Stomach (tissue), 9 donors: ENCODE measurements around the gene KRT37. TPM values are rescaled to one million over a fixed set of nuclear protein-coding genes. Genes with fewer than 3 reads are reported as not detected.

Experiments used
- DNase-seq, 2 donors: peaks; one replicate each; pipeline versions ENCODE4 v3.0.0 to v3.0.0-alpha.2; 2013 to 2019
- H3K27ac ChIP-seq, 5 donors: fragments of 200-600 bp in 4 of 5; sonication (generic) in 4 of 5; one replicate each; pipeline ENCODE4 v1.5.1; 2013 to 2019; ENCODE audit warnings: mild to moderate bottlenecking in 1 of 5, moderate library complexity in 1 of 5
- H3K27me3 ChIP-seq, 3 donors: fragments of 200-600 bp; sonication (generic); one replicate each; pipeline ENCODE4 v1.5.1; 2017 to 2019; ENCODE audit warnings: mixed run types in 1 of 3
- H3K36me3 ChIP-seq, 4 donors: fragments of 200-600 bp; sonication (generic); 1 replicate in 3 of 4; 2 replicates in 1 of 4; pipeline ENCODE4 v1.5.1; 2016 to 2019
- H3K4me1 ChIP-seq, 4 donors: fragments of 200-600 bp; sonication (generic); one replicate each; pipeline ENCODE4 v1.5.1; 2016 to 2019
- H3K4me3 ChIP-seq, 4 donors: fragments of 200-600 bp; sonication (generic) in 3 of 4; one replicate each; pipeline ENCODE4 v1.5.1; 2016 to 2019; ENCODE audit warnings: mild to moderate bottlenecking in 1 of 4
- H3K9me3 ChIP-seq, 4 donors: fragments of 200-600 bp; sonication (generic); one replicate each; pipeline ENCODE4 v1.5.1; 2016 to 2019
- EP300 ChIP-seq: sonication (generic); formaldehyde crosslinking; IDR thresholded peaks from one replicate; pipeline ENCODE4 v1.6.1; 2017; ENCODE audit warnings: antibody characterized with exemption
- POLR2A ChIP-seq, 4 donors: fragments of 450-650 bp; IDR thresholded peaks; one replicate each; pipeline ENCODE4 v1.6.1; 2016; ENCODE audit warnings: antibody characterized with exemption in 4 of 4, control low read depth in 2 of 4, mild to moderate bottlenecking in 1 of 4, moderate library complexity in 1 of 4
- POLR2AphosphoS5 ChIP-seq, 3 donors: sonication (generic); formaldehyde crosslinking; IDR thresholded peaks; one replicate each; pipeline ENCODE4 v1.6.1; 2016; ENCODE audit warnings: antibody characterized with exemption in 3 of 3
- WGBS, 5 donors: extraction: QIAGEN DNeasy Blood & Tissue Kit in 3 of 5; methylation state at CpG; one replicate each; pipeline versions ENCODE4 v1.1.5 to v1.1.7; 2013 to 2018; 5-methylcytosine and 5-hydroxymethylcytosine counted together
- intact Hi-C: fragments of 100-400 bp; cut with DNase I; formaldehyde crosslinking; loops from one replicate; pipeline ENCODE4 v1.15.1; 2023; ENCODE audit warnings: low total_unique reads
- polyA plus RNA-seq, 3 donors: library from polyadenylated mRNA; stranded (reverse); fragments of 200-250 nt; gene quantifications; one replicate each; pipeline ENCODE4 v1.2.3, GENCODE V29; 2013
- total RNA-seq, 5 donors: library from RNA; depleted of rRNA; stranded (reverse); fragments of >200 nt; gene quantifications; one replicate each; pipeline versions ENCODE4 v1.1.0 to v1.2.3, GENCODE V29; 2014 to 2016
- TF ChIP-seq, protein P1 (sequence below), 7 experiments: fragments of 450-650 bp in 4 of 7; fragments of 200-600 bp in 3 of 7; sonication (generic) in 3 of 7; IDR thresholded peaks; one replicate each; pipeline ENCODE4 v1.5.1; 2016 to 2019; ENCODE audit warnings: antibody characterized with exemption in 7 of 7, control low read depth in 2 of 7, mild to moderate bottlenecking in 1 of 7
- donor health status: healthy with polysubstance abuse.
- donor health status: Bipolar disorder and iron deficiency.
- donor health status: healthy.

The KRT37 gene
- total and polyA plus RNA-seq, 8 donors, result not detected

DNA sequence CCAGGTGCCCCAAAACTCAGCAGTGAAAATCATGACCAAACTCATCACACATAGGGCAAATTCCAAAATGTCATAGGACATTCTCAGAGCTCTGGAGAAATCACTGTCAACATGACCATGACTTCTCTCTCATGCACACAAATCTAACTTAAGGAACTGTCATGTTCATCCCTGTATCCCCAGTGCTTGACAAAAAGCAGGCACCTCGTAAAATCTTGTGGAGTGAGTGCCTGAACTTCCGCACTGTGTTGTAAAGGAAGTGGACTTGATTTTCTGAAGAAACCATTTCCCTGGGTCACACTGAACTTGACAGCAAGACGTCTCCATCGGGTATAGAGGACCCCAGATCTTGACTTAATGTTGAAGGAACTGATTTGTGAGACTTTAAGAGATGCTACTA lies 2.8 kb downstream of the KRT37 start:
- H3K4me1 ChIP-seq, result peaks cover 0 to 12% (median under 1%) of the 10 kb centered on the region in 4 donors
- no peaks in the 10 kb centered on the region for H3K27me3 ChIP-seq
- H3K27ac ChIP-seq, result no peak overlapping the region
- H3K9me3 ChIP-seq, result no peaks in the 10 kb centered on the region
- 66 to 89% (median 83%) methylated on average over 4 of the region's 4 CpGs for WGBS, 5 donors
- TF ChIP-seq, protein P1, sequence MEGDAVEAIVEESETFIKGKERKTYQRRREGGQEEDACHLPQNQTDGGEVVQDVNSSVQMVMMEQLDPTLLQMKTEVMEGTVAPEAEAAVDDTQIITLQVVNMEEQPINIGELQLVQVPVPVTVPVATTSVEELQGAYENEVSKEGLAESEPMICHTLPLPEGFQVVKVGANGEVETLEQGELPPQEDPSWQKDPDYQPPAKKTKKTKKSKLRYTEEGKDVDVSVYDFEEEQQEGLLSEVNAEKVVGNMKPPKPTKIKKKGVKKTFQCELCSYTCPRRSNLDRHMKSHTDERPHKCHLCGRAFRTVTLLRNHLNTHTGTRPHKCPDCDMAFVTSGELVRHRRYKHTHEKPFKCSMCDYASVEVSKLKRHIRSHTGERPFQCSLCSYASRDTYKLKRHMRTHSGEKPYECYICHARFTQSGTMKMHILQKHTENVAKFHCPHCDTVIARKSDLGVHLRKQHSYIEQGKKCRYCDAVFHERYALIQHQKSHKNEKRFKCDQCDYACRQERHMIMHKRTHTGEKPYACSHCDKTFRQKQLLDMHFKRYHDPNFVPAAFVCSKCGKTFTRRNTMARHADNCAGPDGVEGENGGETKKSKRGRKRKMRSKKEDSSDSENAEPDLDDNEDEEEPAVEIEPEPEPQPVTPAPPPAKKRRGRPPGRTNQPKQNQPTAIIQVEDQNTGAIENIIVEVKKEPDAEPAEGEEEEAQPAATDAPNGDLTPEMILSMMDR (IDR thresholded peaks at IDR 0.05), result no peak
- no peak for TF ChIP-seq POLR2AphosphoS5 (IDR thresholded peaks at IDR 0.05)
- no peak for TF ChIP-seq EP300
- no peaks in the 10 kb centered on the region for H3K36me3 ChIP-seq
- H3K4me3 ChIP-seq, result no peak overlapping the region
- DNase-seq, result no peak
- intact Hi-C loops, result no loop called here

- H3K36me3 ChIP-seq, result no peaks in the 10 kb centered on the region
- H3K4me3 ChIP-seq, result no peak overlapping the region
- TF ChIP-seq, protein P1 (IDR thresholded peaks at IDR 0.05), result no peak
- TF ChIP-seq POLR2A (IDR thresholded peaks at IDR 0.05), result no peak
- TF ChIP-seq POLR2AphosphoS5 (IDR thresholded peaks at IDR 0.05), result no peak
- TF ChIP-seq EP300, result no peak
- no peak for DNase-seq
- no peaks in the 10 kb centered on the region for H3K27me3 ChIP-seq
- H3K4me1 ChIP-seq, result peaks cover 0 to 17% (median 3%) of the 10 kb centered on the region in 4 donors
- WGBS, 5 donors, result 77 to 91% (median 80%) methylated on average over 9 of the region's 9 CpGs
- no peak overlapping the region for H3K27ac ChIP-seq
- H3K9me3 ChIP-seq, result no peaks in the 10 kb centered on the region
- intact Hi-C loops, result no loop called here
Measured at GRCh38 chr17:41421116-41421515, 3.3 kb downstream of the KRT37 start.

DNA sequence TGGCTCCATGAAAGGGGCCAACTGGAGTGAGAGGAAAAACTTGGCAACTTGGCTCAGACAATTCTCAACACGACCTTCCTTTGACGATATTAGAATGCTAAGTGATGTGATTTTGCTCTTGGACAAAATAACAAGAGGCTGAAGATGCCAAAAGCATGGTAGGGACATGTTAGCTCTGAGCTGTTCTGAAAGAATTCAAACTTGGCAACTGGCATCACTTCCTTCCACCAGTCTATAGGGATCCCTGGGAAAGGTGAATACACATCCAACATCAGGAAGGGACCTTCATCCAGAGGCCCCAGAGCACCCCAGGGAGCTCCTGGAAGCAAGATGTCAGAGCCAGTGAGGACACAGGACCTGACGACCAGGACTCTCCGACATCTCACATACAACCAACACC lies 4.3 kb downstream of the KRT37 start:
- H3K27me3 ChIP-seq, result no peaks in the 10 kb centered on the region
- intact Hi-C loops, result no loop called here
- no peak overlapping the region for H3K27ac ChIP-seq

GRCh38 chr17:41419716-41420115 lies 4.7 kb downstream of the KRT37 start:
- WGBS, 5 donors, result 87 to 97% (median 95%) methylated on average over 4 of the region's 4 CpGs
- TF ChIP-seq EP300 (no peak), POLR2AphosphoS5 (IDR thresholded peaks at IDR 0.05) (no peak), POLR2A (IDR thresholded peaks at IDR 0.05) (no peak)
- TF ChIP-seq, protein P1 (IDR thresholded peaks at IDR 0.05), result no peak
- Histone ChIP-seq H3K4me1 (peaks cover 0 to 20% (median 5%) of the 10 kb centered on the region in 4 donors), H3K4me3 (no peak overlapping the region), H3K9me3 (no peaks in the 10 kb centered on the region), H3K27ac (no peak overlapping the region), H3K27me3 (no peaks in the 10 kb centered on the region), H3K36me3 (no peaks in the 10 kb centered on the region)
- intact Hi-C loops, result no loop called here
- no peak for DNase-seq

More for the DNA sequence above, 4.3 kb downstream of the KRT37 start:
- Histone ChIP-seq H3K4me1 (peaks cover 0 to 20% (median 5%) of the 10 kb centered on the region in 4 donors), H3K9me3 (no peaks in the 10 kb centered on the region), H3K4me3 (no peak overlapping the region), H3K36me3 (no peaks in the 10 kb centered on the region)
- WGBS, 5 donors, result 64 to 90% (median 88%) methylated on average over 4 of the region's 4 CpGs
- TF ChIP-seq POLR2A (IDR thresholded peaks at IDR 0.05) (no peak), EP300 (no peak), POLR2AphosphoS5 (IDR thresholded peaks at IDR 0.05) (no peak)
- TF ChIP-seq, protein P1 (IDR thresholded peaks at IDR 0.05), result no peak
- no peak for DNase-seq
